Measurements from ENCODE around the gene CRACR2A.
A peak's percentile ranks its signal among the peaks of the same experiment; 100 is the strongest.

CRACR2A gene

GRCh38 chr12:3594966-3595365, 157.9 kb downstream of the CRACR2A start:
- DNase-seq, result no peak

DNA sequence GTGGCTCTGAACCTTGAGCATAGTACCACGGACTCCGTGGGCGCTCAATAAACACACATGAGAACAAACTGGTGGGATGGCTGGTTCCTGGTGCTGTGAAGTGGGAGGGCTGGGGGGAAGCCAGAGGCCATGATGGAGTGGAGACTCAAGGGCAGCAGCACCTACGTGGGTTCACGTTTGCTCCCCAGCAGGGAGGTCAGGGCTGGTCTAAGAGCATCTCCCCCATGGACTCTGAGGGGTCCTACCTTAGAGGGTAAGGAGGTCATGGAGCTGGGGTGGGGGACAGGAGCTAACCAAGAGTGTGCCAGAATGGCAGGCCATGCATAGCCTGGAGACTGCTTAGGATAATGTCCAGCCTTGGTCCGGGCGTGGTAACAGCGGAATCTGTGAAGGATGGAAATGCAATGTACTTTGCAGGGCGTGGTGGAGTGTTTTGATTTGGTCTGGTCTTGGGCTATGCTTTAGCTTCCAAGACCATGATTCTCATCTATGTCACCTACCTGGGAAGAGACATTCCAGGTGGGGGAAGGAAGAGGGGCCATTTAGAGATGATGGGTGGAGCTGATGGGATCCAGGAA, 158.9 kb downstream of the CRACR2A start:
- DNase-seq, result no peak

DNA sequence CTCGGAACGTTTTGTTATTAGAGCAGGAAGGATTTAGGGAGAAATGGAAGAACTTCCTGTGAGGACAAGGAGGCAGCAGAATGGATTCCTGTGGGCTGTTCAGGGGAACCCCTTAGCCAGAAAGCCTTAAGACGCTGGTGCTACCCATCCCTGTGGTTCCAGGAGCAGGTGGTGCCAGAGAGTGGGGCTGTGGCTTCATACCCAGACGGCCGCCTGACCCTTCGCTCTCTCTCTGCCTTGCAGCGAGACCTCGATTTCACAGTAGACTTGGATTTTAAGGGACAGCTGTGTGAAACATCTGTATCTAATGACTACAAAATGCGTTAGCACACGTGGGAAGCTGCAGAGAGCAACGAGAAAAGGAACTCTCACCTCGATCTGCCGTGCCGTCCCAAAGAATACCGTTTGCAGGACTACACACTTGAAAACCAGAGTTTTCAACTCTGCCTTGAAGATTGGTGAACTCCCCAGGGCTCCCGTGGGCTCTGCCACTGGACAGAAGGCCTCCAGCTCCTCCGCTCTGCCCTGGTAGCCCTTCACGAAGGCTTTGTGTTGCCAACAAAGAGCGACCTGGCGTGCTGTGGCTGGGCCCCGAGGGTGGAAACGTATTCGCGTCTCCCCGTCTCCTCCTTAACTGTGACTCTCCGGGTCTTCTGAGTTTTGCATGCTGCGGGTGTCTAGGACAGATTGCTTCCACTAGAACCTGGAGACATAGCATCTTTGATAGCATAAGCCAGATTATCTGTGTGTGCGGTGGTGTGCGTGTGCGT, 159.9 kb downstream of the CRACR2A start:
- DNase-seq, result no peak

DNA sequence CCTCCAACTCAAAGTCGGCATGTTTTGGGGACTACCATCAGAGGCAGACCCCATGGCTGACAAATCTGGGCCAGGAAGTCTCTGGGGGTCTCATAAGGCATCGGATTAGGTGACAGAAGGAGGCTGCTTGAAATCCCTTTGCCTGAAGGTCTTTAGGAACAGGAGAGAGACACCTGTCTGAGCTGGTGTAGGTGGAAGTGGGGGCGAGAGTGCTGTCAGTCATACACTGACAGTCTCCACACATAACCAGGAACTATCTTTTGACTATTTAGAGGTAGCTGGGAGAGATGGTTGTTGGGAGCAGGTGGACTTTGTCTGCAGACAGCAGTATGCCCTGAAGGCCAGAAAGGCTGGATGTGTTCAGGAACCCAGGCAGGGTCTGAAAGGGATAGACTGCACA, 163.2 kb downstream of the CRACR2A start:
- DNase-seq, result no peak

DNA sequence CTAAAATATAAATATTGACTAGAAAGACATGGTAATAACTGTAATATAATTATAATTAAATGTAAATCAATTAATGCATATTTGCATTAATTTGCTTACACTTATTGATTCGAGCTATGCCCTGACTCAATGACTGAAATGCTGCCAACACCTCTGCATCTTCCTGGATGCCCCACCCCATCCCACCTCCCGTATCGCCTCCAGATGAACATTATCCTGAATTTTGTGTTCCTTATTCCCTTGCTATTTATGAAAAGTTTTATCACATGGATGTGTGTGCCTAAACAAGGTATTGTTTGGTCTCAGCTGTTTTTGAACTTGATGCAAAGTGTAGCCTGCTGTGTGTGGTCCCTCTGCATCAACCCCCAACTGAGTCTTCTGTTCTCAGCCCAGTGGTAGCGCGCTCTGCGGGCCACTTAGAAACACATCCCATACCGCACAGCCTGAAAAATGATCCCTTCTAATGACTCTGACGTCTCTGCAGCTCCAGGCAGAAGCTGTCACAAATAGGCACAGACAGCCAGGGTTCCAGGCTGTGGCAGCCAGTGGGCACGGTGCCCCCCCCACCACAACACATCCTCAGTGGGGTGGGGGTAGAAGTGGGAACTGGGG, 165.4 kb downstream of the CRACR2A start:
- peak in 1 of 2 experiments; percentile 14 for DNase-seq

GRCh38 chr12:3583656-3584334, 169.1 kb downstream of the CRACR2A start:
- DNase-seq, result no peak

GRCh38 chr12:3580094-3580749, 172.7 kb downstream of the CRACR2A start:
- DNase-seq, result no peak

DNA sequence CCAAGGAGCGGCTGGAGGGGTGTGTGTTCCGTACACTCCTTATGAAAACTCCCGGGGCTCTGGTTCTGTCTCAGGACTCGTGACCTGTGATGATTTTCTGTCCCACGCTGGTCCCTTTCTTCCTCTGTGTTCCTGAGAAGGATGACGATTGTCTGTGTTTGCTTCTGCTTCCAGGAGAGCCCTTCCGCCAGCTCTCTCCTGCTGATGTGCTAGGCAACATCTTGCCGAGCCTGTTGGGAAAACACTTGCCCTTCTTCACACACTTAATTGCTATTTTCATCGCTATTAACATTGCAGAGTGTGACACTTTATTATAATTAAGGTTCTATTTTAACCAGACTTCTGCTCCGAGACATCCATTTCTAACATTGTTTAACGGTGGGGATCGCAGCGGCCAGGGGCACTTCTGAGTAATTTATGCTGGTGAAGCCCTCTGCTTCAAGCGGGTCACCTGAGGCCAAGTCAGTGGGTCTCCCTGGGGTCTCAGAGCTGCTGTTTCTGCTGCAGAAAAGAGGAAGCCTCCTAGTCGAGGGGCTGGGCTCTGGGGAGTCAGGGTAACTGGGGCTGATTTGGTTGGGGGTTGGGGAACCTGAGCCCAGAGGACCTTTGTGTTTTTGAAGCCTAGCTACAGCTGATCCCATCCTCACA, 173.3 kb downstream of the CRACR2A start:
- DNase-seq, result no peak

DNA sequence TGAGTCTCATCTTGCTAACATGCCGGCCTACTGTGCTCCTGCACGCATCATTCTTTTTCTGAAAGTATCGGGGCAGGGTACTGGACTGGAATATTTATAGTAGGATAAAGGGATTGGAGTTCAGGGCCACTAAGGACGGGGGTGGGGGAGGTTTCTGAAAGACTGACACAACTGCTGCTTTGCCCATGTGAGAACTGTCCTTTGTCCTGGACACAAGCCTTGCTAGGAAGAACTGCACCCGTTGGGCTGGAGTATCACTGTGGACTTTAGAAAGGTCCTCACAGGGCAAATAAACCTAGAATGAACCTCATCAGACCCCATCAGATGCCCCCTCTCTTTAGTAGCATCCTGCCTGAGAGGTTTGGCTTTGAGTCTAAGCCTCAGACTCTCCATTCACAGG, 174.4 kb downstream of the CRACR2A start:
- DNase-seq, result no peak

DNA sequence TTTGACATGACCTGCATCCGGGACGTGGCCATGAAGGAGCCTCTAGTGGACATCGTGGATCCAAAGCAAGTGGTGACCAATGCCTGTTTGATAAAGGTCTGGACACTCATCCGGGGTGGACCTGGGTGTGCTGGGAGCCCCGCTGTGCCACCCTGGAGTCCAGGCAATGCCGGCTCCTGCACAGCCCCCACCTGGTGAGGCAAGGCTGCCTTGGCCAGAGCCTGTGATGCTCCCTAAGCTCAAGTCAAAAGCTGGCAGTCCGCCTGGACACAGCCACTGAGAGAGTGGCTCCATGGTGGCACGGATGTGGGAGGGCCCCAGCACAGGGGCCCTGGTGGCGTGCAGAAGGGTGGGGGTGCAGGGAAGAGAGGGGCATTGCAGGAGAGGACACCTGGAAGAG, 176.0 kb downstream of the CRACR2A start:
- no peak for DNase-seq

DNA sequence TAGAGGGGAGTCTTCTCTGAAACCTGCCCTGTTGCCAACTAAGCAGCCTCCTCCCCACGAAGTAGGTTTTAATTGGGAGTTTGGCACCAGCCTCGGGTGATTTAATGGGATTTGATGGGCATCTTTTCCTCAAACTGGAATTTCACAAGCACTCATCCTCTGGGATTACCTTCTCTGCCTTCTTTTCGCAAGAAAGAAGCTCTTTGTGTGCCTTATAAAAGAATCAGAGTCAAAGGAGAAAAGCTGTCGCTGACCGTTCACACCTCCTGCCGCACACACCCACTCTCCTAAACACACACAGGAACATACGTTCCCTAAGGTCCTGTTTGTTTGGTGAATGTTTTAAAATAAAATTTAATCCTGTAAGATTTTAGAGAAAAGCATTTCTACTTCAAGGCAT, 177.9 kb downstream of the CRACR2A start:
- peak in 1 of 2 experiments; percentile 46 for DNase-seq

DNA sequence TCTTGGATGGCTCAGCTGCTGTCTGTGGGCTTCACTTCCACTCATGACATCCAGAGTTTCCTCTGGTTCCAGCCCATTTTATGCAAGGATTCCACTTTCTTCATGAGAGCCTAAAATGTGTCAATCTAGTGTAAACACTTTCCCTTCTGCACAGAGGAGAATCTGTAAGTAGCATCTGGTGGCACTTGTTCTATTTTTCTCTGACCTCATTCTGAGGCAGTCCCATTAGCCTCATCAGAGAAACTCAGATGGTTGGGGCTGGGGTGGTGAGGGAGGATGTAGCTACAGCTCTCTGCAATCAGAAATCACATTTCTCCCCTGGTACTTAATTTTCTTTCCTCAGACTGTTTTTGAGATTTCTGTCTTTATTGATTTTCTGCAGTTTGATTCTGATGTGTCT, 180.3 kb downstream of the CRACR2A start:
- DNase-seq, result peak; percentile 3 to 40

- DNase-seq, result no peak
Observed at GRCh38 chr12:3571724-3572123, 181.2 kb downstream of the CRACR2A start.

DNA sequence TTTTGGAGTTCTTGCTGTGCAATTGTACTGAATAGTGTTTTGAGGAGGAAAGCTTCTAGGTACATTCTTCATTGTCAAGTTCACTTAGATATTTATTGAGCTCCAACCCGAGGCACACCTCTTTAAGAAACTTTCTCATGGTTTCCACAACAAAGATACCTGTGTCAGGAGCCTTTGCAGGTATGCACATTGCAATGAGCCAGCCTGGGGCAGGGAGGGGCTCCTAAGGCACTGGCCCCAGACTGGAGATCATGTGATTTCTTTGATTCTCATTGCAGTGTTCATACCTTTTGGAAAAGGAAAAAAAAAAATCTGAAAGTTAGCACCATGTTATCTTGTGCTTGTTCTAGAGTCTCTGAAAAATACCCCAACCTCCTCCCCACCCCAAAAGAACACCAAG, 181.6 kb downstream of the CRACR2A start:
- no peak for DNase-seq

- DNase-seq, result no peak
Observed at GRCh38 chr12:3568695-3569094, 184.2 kb downstream of the CRACR2A start.

DNA sequence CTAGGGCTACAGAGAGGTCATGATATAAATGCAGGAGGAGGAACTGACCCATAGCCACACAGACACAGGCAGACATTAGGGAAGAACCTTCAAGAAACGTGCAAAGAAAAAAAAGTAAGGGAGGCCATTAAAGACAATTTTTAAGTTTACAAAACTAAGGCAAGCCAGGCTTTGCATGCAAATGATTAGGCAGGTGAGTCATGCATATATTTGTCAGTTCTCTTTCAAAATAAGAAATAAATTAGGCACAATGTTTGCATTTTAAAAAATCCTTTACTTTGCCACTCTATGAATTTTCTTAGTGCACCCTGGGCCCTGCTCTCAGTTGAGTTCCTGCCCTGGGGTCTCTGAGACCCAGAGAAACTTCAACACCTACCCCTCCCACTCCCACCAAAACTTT, 186.9 kb downstream of the CRACR2A start:
- no peak for DNase-seq

All from NCI-H524 (cell line).